MM.1S (cell line): ENCODE data around the gene FCRL3.

Experiments
- CTCF ChIP-seq: fragments of 300-600 bp; sonication (generic); IDR thresholded peaks from 2 replicates; pipeline ENCODE4 v1.5.1; 2016; ENCODE audit warnings: antibody characterized with exemption, low read length, mixed read lengths
- EZH2 ChIP-seq: fragments of 300-600 bp; sonication (generic); optimal IDR thresholded peaks from 2 replicates; pipeline ENCODE3; 2017; ENCODE audit warnings: low read depth, mild to moderate bottlenecking, antibody characterized with exemption, low read length, mixed read lengths

- TF ChIP-seq CTCF (no peak), EZH2 (no peak)
These were observed 40.9 kb downstream of the FCRL3 start for GRCh38 chr1:157659576-157660247.
